ENCODE data around the gene LRMDA. TPM values are rescaled to one million over a fixed set of nuclear protein-coding genes. Genes with fewer than 3 reads are reported as not detected.

Gene LRMDA
- polyA plus RNA-seq, 3 donors, result 39.8 to 59.6 (median 56.4) TPM

- H3K9me3 Mint-ChIP-seq, result peaks cover 0 to 14% (median 6%) of the 10 kb centered on the region in 7 donors
- TF ChIP-seq, protein P1, sequence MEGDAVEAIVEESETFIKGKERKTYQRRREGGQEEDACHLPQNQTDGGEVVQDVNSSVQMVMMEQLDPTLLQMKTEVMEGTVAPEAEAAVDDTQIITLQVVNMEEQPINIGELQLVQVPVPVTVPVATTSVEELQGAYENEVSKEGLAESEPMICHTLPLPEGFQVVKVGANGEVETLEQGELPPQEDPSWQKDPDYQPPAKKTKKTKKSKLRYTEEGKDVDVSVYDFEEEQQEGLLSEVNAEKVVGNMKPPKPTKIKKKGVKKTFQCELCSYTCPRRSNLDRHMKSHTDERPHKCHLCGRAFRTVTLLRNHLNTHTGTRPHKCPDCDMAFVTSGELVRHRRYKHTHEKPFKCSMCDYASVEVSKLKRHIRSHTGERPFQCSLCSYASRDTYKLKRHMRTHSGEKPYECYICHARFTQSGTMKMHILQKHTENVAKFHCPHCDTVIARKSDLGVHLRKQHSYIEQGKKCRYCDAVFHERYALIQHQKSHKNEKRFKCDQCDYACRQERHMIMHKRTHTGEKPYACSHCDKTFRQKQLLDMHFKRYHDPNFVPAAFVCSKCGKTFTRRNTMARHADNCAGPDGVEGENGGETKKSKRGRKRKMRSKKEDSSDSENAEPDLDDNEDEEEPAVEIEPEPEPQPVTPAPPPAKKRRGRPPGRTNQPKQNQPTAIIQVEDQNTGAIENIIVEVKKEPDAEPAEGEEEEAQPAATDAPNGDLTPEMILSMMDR (IDR thresholded peaks at IDR 0.05), result no peak
- no peak overlapping the region for H3K27ac ChIP-seq (ENCODE audit: low read depth in 1 of 2, low read length in 2 of 2)
- H3K27me3 ChIP-seq (ENCODE audit: control insufficient read depth in 2 of 2, insufficient read depth in 2 of 2, low read length in 2 of 2), result peaks cover 13 to 26% of the 10 kb centered on the region in 2 donors
- H3K4me1 Mint-ChIP-seq, result peaks cover 25% of the 10 kb centered on the region
- DNase-seq, result no peak
- peaks cover 12% of the 10 kb centered on the region for H4K20me1 ChIP-seq (ENCODE audit: insufficient read depth, low read length)
- H3K27ac Mint-ChIP-seq, result no peak overlapping the region
- intact Hi-C loops (cut with micrococcal nuclease), result loop anchor here in 1 of 2 donors (10.0 kb wide), 2 partner anchors 97 to 643 kb away; no protein-coding TSS in a partner anchor
- no peaks in the 10 kb centered on the region for H3K79me2 ChIP-seq (ENCODE audit: insufficient read depth, low read length)
- no peak overlapping the region for H2AFZ ChIP-seq (ENCODE audit: insufficient read depth, low read depth, low read length, poor library complexity, severe bottlenecking)
- no peak overlapping the region for H3K9ac ChIP-seq (ENCODE audit: insufficient read depth, low read length, poor library complexity, severe bottlenecking)
- no peaks in the 10 kb centered on the region for H3K9me3 ChIP-seq (replicated peaks in 1 of 2; ENCODE audit: control insufficient read depth in 1 of 2, insufficient read depth in 1 of 2, low read length in 2 of 2)
- H3K27me3 Mint-ChIP-seq (ENCODE audit: low read depth in 3 of 3), result peaks cover 30 to 52% (median 44%) of the 10 kb centered on the region in 3 donors
- no peak overlapping the region for H3K4me2 ChIP-seq (replicated peaks; ENCODE audit: extremely low read depth, low read length, poor library complexity, severe bottlenecking)
- H3K4me3 Mint-ChIP-seq, result peak overlapping the region in 1 of 2 donors; percentile 57
- no peak overlapping the region for H3K4me3 ChIP-seq (replicated peaks in 1 of 3; ENCODE audit: low read depth in 2 of 3, low read length in 3 of 3)
- 62% methylated on average over 2 of the region's 2 CpGs for WGBS (ENCODE audit: insufficient coverage)
- H3K36me3 Mint-ChIP-seq, result peaks cover 3 to 13% of the 10 kb centered on the region in 2 donors
- H3K36me3 ChIP-seq (replicated peaks in 1 of 2; ENCODE audit: control insufficient read depth in 1 of 2, insufficient read depth in 2 of 2, low read length in 2 of 2), result no peaks in the 10 kb centered on the region
- H3K4me1 ChIP-seq (ENCODE audit: control insufficient read depth in 1 of 2, insufficient read depth in 2 of 2, low read length in 2 of 2), result peaks cover 23 to 26% of the 10 kb centered on the region in 2 donors
These were observed 39.2 kb upstream of the LRMDA start for GRCh38 chr10:75392271-75392670.

DNA sequence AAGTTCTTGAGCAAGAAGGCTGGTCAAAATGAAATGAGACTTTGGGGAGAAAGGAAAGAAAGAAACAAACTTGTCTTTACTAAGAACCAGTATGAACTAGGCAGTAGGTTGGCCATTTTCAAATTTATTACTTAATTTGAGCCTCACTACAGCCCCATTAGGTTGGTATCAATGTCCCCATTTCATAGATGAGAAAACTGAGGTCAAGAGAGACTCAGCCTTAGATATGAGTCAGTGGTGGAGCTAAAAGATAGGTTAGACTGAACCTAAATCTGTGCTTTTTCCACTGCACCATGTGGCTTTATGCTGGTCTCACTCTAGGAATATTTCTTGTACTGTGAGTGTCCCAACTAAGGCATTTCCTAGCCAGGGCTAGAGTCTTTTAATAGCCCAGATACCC lies 38.7 kb upstream of the LRMDA start:
- peaks cover 29% of the 10 kb centered on the region for H3K4me1 Mint-ChIP-seq
- DNase-seq, result no peak
- Histone ChIP-seq H3K4me2 (replicated peaks; ENCODE audit: extremely low read depth, low read length, poor library complexity, severe bottlenecking) (no peak overlapping the region), H3K27me3 (ENCODE audit: control insufficient read depth in 2 of 2, insufficient read depth in 2 of 2, low read length in 2 of 2) (peaks cover 16 to 31% of the 10 kb centered on the region in 2 donors), H3K36me3 (replicated peaks in 1 of 2; ENCODE audit: control insufficient read depth in 1 of 2, insufficient read depth in 2 of 2, low read length in 2 of 2) (no peaks in the 10 kb centered on the region), H2AFZ (ENCODE audit: insufficient read depth, low read depth, low read length, poor library complexity, severe bottlenecking) (no peak overlapping the region), H3K9me3 (replicated peaks in 1 of 2; ENCODE audit: control insufficient read depth in 1 of 2, insufficient read depth in 1 of 2, low read length in 2 of 2) (no peaks in the 10 kb centered on the region), H3K4me1 (ENCODE audit: control insufficient read depth in 1 of 2, insufficient read depth in 2 of 2, low read length in 2 of 2) (peaks cover 27 to 30% of the 10 kb centered on the region in 2 donors), H3K27ac (ENCODE audit: low read depth in 1 of 2, low read length in 2 of 2) (no peak overlapping the region), H3K79me2 (ENCODE audit: insufficient read depth, low read length) (no peaks in the 10 kb centered on the region), H4K20me1 (ENCODE audit: insufficient read depth, low read length) (peaks cover 17% of the 10 kb centered on the region), H3K9ac (ENCODE audit: insufficient read depth, low read length, poor library complexity, severe bottlenecking) (no peak overlapping the region), H3K4me3 (replicated peaks in 1 of 3; ENCODE audit: low read depth in 2 of 3, low read length in 3 of 3) (no peak overlapping the region)
- peaks cover 0 to 18% (median 6%) of the 10 kb centered on the region in 7 donors for H3K9me3 Mint-ChIP-seq
- H3K4me3 Mint-ChIP-seq, result no peak overlapping the region
- H3K27ac Mint-ChIP-seq, result no peak overlapping the region
- H3K36me3 Mint-ChIP-seq, result peaks cover 8 to 17% of the 10 kb centered on the region in 2 donors
- TF ChIP-seq, protein P1 (IDR thresholded peaks at IDR 0.05), result no peak
- peaks cover 35 to 53% (median 48%) of the 10 kb centered on the region in 3 donors for H3K27me3 Mint-ChIP-seq (ENCODE audit: low read depth in 3 of 3)
- intact Hi-C loops (cut with micrococcal nuclease), result loop anchor here in 1 of 2 donors (10.0 kb wide), 2 partner anchors 98 to 642 kb away; no protein-coding TSS in a partner anchor

Data from CD14-positive monocyte (primary cell).